K562 (cell line): ENCODE measurements around the gene TCEANC. TPM values are rescaled to one million over a fixed set of nuclear protein-coding genes. Genes with fewer than 3 reads are reported as not detected.

Experiments
- ATAC-seq: fragments of 200-7000 bp; cut with Tn5 transposase; 3 replicates; pipeline ENCODE4 v1.9.1; 2020; ENCODE audit warnings: moderate library complexity
- BruUV-seq: library from RNA; stranded (reverse); fragments of 400-500 nt; replicated peaks from 2 replicates; lab custom pipeline; 2021; lab: Mats Ljungman, UMichigan
- CTCF ChIA-PET: fragments of 300-600 bp; formaldehyde crosslinking; extraction: SDS; loops from one replicate; lab custom pipeline; 2021; ENCODE audit warnings: low intra/inter-chr PET ratio; lab: Yijun Ruan, JAX
- POLR2A ChIA-PET: fragments of 300-600, 350-650 bp; sonication (Branson Sonifier 250); formaldehyde crosslinking; extraction: SDS; loops from one replicate; lab custom pipeline; 2021; ENCODE audit warnings: antibody characterized with exemption, inconsistent platforms; lab: Yijun Ruan, JAX
- DNase-seq, 4 experiments: peaks; one replicate each; pipeline versions ENCODE4 v3.0.0 to v3.0.0-alpha.2; 2011 to 2018; ENCODE audit warnings: low spot score in 3 of 4, mixed read lengths in 3 of 4; ENCODE audit errors: extremely low read depth in 1 of 4
- FAIRE-seq: peaks from 2 replicates; lab custom pipeline; 2011; peaks lifted over from hg19 to GRCh38; lab: Jason Lieb, UNC
- H2AFZ ChIP-seq: 2 replicates; pipeline ENCODE4 v1.6.0; 2011; ENCODE audit warnings: low read depth, low read length, control low read depth, inconsistent platforms
- H3K27ac ChIP-seq: fragments of 200-600 bp; 3 replicates; pipeline ENCODE4 v1.8.0; 2011; ENCODE audit warnings: low read depth, mild to moderate bottlenecking, control low read depth, inconsistent platforms, low read length, moderate library complexity, mixed read lengths; ENCODE audit errors: extremely low read depth
- H3K27me3 ChIP-seq, 2 experiments: fragments of 300-600 bp in 1 of 2; 2 replicates in 1 of 2; 3 replicates in 1 of 2; pipeline versions ENCODE4 v1.6.0 to v1.8.0; 2011; ENCODE audit warnings: inconsistent platforms in 2 of 2, low read length in 2 of 2, mild to moderate bottlenecking in 1 of 2, mixed read lengths in 1 of 2, moderate library complexity in 1 of 2; ENCODE audit not compliant: control insufficient read depth in 2 of 2, insufficient read depth in 2 of 2
- H3K36me3 ChIP-seq: fragments of 300-600 bp; 3 replicates; pipeline ENCODE4 v1.8.0; 2011; ENCODE audit warnings: mild to moderate bottlenecking, low read length, inconsistent platforms; ENCODE audit not compliant: control insufficient read depth, insufficient read depth
- H3K4me1 ChIP-seq, 2 experiments: fragments of 200-600 bp in 1 of 2; replicated peaks in 1 of 2; 2 replicates in 1 of 2; 3 replicates in 1 of 2; pipeline versions ENCODE4 v1.5.1 to v1.8.0; 2011; ENCODE audit warnings: inconsistent platforms in 2 of 2, low read length in 2 of 2, mild to moderate bottlenecking in 1 of 2, mixed read lengths in 1 of 2, moderate library complexity in 1 of 2; ENCODE audit not compliant: control insufficient read depth in 2 of 2, insufficient read depth in 2 of 2
- H3K4me2 ChIP-seq: 2 replicates; pipeline ENCODE4 v1.6.1; 2011; ENCODE audit warnings: low read length, control low read depth, inconsistent platforms, mixed read lengths; ENCODE audit not compliant: insufficient read depth
- H3K4me3 ChIP-seq: fragments of 200-600 bp; sonication (generic), shearing (Covaris generic); 2 replicates; pipeline ENCODE4 v1.5.1; 2016; ENCODE audit warnings: control low read depth, inconsistent platforms
- H3K79me2 ChIP-seq: fragments of 200-600 bp; 3 replicates; pipeline ENCODE4 v1.8.0; 2011; ENCODE audit warnings: low read length, inconsistent platforms; ENCODE audit not compliant: control insufficient read depth, insufficient read depth
- H3K9ac ChIP-seq, 2 experiments: 2 replicates each; pipeline versions ENCODE4 v1.6.0 to v1.6.1; 2011; ENCODE audit warnings: low read depth in 2 of 2, low read length in 2 of 2, control low read depth in 1 of 2, inconsistent platforms in 1 of 2, mild to moderate bottlenecking in 1 of 2, mixed read lengths in 1 of 2; ENCODE audit not compliant: insufficient read depth in 1 of 2
- H3K9me1 ChIP-seq: one replicate; pipeline ENCODE4 v1.6.0; 2011; ENCODE audit warnings: inconsistent platforms, mild to moderate bottlenecking, low read length, moderate library complexity; ENCODE audit not compliant: control insufficient read depth, insufficient read depth
- H3K9me3 ChIP-seq: replicated peaks from 2 replicates; pipeline ENCODE4 v1.5.1; 2011; ENCODE audit warnings: low read depth, low read length, inconsistent platforms; ENCODE audit not compliant: control insufficient read depth, insufficient read depth
- H4K20me1 ChIP-seq: replicated peaks from 2 replicates; pipeline ENCODE4 v1.6.1; 2011; ENCODE audit warnings: low read length, inconsistent platforms, mixed read lengths; ENCODE audit not compliant: control insufficient read depth, insufficient read depth
- EZH2 ChIP-seq: IDR thresholded peaks from 2 replicates; pipeline ENCODE4 v1.6.1; 2012; ENCODE audit warnings: low read depth, mild to moderate bottlenecking, inconsistent platforms, low read length, borderline replicate concordance
- GATAD2A ChIP-seq: fragments of 450-650 bp; IDR thresholded peaks from 2 replicates; pipeline ENCODE4 v1.6.1; 2017
- NONO ChIP-seq, 2 experiments: fragments of 200-400 bp in 1 of 2; fragments of 450-650 bp in 1 of 2; formaldehyde crosslinking in 1 of 2; IDR thresholded peaks; 2 replicates each; pipeline ENCODE4 v1.6.1; 2017; ENCODE audit warnings: low read depth in 2 of 2, mild to moderate bottlenecking in 2 of 2, moderate library complexity in 2 of 2, low read length in 1 of 2
- TARDBP ChIP-seq: fragments of 450-650 bp; IDR thresholded peaks from 2 replicates; pipeline ENCODE4 v1.6.1; 2016
- ZBTB11 ChIP-seq, 3 experiments: fragments of 200-800 bp in 1 of 3; fragments of 250-450 bp in 1 of 3; fragments of 450-650 bp in 1 of 3; sonication (Bioruptor Pico) in 1 of 3; sonication (Bioruptor generic) in 1 of 3; formaldehyde crosslinking in 1 of 3; IDR thresholded peaks; 2 replicates each; pipeline versions ENCODE4 v1.6.1 to v1.8.0; 2016 to 2022; ENCODE audit warnings: mild to moderate bottlenecking in 2 of 3, missing genetic modification characterization in 2 of 3, missing compliant biosample characterization in 1 of 3, moderate library complexity in 1 of 3
- ZNF239 ChIP-seq: fragments of 250-450 bp; sonication (Bioruptor Pico); IDR thresholded peaks from 2 replicates; pipeline ENCODE4 v1.4.0; 2020; ENCODE audit warnings: mild to moderate bottlenecking
- WGBS: fragments of 100-300 bp; shearing (Covaris generic); methylation state at CpG from one replicate; pipeline ENCODE4 v1.1.6; 2016; ENCODE audit warnings: low coverage, mixed read lengths; ENCODE audit not compliant: insufficient coverage; ENCODE audit errors: missing lambda C conversion rate; 5-methylcytosine and 5-hydroxymethylcytosine counted together
- in situ Hi-C: fragments of 300-500 bp; cut with MboI; formaldehyde crosslinking; loops from 4 replicates; pipeline ENCODE4 v1.15.0; 2018; ENCODE audit warnings: inconsistent platforms, mixed read lengths
- intact Hi-C: fragments of 100-400 bp; cut with micrococcal nuclease; formaldehyde crosslinking; loops from 2 replicates; pipeline ENCODE4 v1.14.2; 2022
- polyA plus RNA-seq, 8 experiments: library from polyadenylated mRNA; depleted of rRNA in 4 of 8; stranded (reverse) in 5 of 8; unstranded in 3 of 8; fragments of >200 nt; fragmentation: Nextera tagmentation in 2 of 8; fragmentation: Illumina TruSeq in 1 of 8; extraction: Ambion mirVana in 2 of 8; extraction: Trizol in 1 of 8; gene quantifications; 2 replicates each; pipeline versions ENCODE4 v1.2.1 to v1.2.3, GENCODE V29; 2011 to 2014; ENCODE audit warnings: inconsistent platforms in 1 of 8, missing spikeins in 1 of 8
- total RNA-seq, 7 experiments: library from RNA; depleted of rRNA in 6 of 7; stranded (reverse); fragments of >200 nt in 6 of 7; fragmentation: Illumina TruSeq in 2 of 7; extraction: Trizol in 2 of 7; gene quantifications; 2 replicates each; pipeline versions ENCODE4 v1.2.1 to v1.2.3, GENCODE V29; 2011 to 2021; ENCODE audit warnings: low replicate concordance in 1 of 7

The TCEANC gene
- total and polyA plus RNA-seq, 9 of the 15 experiments (the other 6 are each of a cell fraction or from before 2014, with no cell fraction given) = 1.2 to 2.8 (median 2.0) TPM

- BruUV-seq = no TSS peak
- Histone ChIP-seq H3K4me2 (no peak overlapping the region), H3K36me3 (no peaks in the 10 kb centered on the region), H3K4me1 (no peaks in the 10 kb centered on the region), H3K27me3 (peaks cover 0 to 5% of the 10 kb centered on the region in 2 experiments; a peak in 2 of 5 replicates), H3K9me1 (no peaks in the 10 kb centered on the region), H3K79me2 (no peaks in the 10 kb centered on the region), H4K20me1 (no peaks in the 10 kb centered on the region), H3K9ac (no peak overlapping the region), H3K4me3 (no peak overlapping the region), H3K27ac (no peak overlapping the region), H3K9me3 (no peaks in the 10 kb centered on the region), H2AFZ (no peak overlapping the region)
- CTCF ChIA-PET = no interaction called here
- no peak for DNase-seq
- POLR2A ChIA-PET = interaction anchor here (0.7 to 1.0 kb wide), 2 partner anchors 9 to 45 kb away, joined by 3 read pairs; partner anchors contain the start of gene TCEANC
- no peak for FAIRE-seq
- WGBS = 0% methylated on average over 6 of the region's 6 CpGs
- intact Hi-C loops (no loop called here), in situ Hi-C loops (no loop called here)
- TF ChIP-seq GATAD2A (no peak), ZBTB11 (CRISPR knock-in tag; IDR thresholded peaks at IDR 0.05) (no peak), ZNF239 (CRISPR knock-in tag) (no peak), TARDBP (no peak), EZH2 (no peak), NONO (IDR thresholded peaks at IDR 0.05; ENCODE audit: low read depth in 2 of 2, low read length in 1 of 2) (no peak)
- ATAC-seq = no peak
These were observed 45.5 kb upstream of the TCEANC start for GRCh38 chrX:13607331-13607995.
